Stimulated activated effector memory CD8-positive, alpha-beta T cell treated with anti-CD3 and anti-CD28 coated beads, Interleukin-12 subunit alpha, Interleukin-12 subunit beta, amount 100 ng/mL, for 72 hours (primary cell): ENCODE data around the gene GARS1.

ENCODE experiments used
- ATAC-seq: fragments of 150-1000 bp; cut with Tn5 transposase; 2 replicates; pipeline ENCODE4 v1.10.0; 2021
- DNase-seq, 2 donors: peaks; one replicate each; pipeline ENCODE4 v3.0.0; 2021 to 2022; ENCODE audit warnings: low spot score in 2 of 2
- H3K27ac Mint-ChIP-seq: one replicate; pipeline ENCODE4 v1.8.0; 2022; ENCODE audit warnings: mild to moderate bottlenecking, mixed read lengths
- H3K36me3 Mint-ChIP-seq: one replicate; pipeline ENCODE4 v1.8.0; 2022; ENCODE audit warnings: mild to moderate bottlenecking, mixed read lengths
- H3K4me1 Mint-ChIP-seq: one replicate; pipeline ENCODE4 v1.8.0; 2022; ENCODE audit warnings: mixed read lengths
- H3K4me3 Mint-ChIP-seq: one replicate; pipeline ENCODE4 v1.8.0; 2022; ENCODE audit warnings: mild to moderate bottlenecking, mixed read lengths
- H3K9me3 Mint-ChIP-seq: one replicate; pipeline ENCODE4 v1.8.0; 2022; ENCODE audit warnings: mixed read lengths

The GARS1 gene

GRCh38 chr7:30652698-30653641 lies 58.3 kb downstream of the GARS1 start:
- Mint-ChIP-seq H3K4me3 (no peak overlapping the region), H3K4me1 (no peaks in the 10 kb centered on the region), H3K27ac (no peak overlapping the region), H3K36me3 (no peaks in the 10 kb centered on the region), H3K9me3 (no peaks in the 10 kb centered on the region)
- ATAC-seq, result no peak
- no peak for DNase-seq

DNA sequence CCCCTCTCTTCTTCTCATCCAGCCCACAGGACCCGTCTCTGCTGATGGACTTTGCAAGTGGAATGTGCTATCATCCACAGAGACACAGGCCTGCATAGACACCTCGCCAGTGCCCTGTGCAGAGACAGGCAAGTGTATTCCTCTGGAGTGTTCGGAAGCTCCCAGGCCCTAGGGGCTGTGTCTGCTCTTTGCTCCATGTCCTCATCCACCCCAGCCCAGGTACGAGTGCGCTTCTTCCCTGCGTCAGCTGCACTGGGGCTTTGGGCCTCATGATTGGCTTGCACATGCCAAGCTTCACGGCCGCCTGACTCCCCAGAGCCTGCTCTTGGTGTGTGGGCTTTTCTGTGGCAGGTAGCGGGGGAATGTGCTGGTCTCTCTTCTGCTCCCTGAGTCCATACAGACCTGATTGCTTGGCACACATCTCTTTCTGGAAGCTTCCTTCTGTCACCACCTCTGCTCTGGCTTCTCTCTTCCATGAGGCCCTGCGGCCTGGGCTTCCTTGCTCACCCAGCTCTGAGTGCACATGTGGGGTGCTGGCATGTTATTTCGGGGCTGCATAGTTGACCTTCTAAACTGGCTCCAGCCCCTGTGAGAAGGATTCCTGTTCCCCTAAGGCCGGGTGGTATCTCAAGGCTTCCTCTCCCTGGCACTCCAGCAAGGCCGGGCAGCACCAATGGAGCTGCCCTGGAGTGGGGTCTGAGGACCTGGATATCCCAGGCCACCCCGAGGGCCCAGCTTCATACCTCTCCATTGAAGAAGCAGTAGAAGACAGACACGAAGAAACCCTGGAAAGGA lies 59.8 kb downstream of the GARS1 start:
- ATAC-seq (no peak), DNase-seq (no peak)
- H3K36me3 Mint-ChIP-seq, result no peaks in the 10 kb centered on the region
- H3K9me3 Mint-ChIP-seq, result no peaks in the 10 kb centered on the region
- peak overlapping the region; percentile 4 for H3K27ac Mint-ChIP-seq
- H3K4me3 Mint-ChIP-seq, result no peak overlapping the region
- H3K4me1 Mint-ChIP-seq, result no peaks in the 10 kb centered on the region

GRCh38 chr7:30655096-30655970 lies 60.7 kb downstream of the GARS1 start:
- no peak for DNase-seq
- H3K36me3 Mint-ChIP-seq, result no peaks in the 10 kb centered on the region
- no peaks in the 10 kb centered on the region for H3K4me1 Mint-ChIP-seq
- no peak overlapping the region for H3K4me3 Mint-ChIP-seq
- H3K27ac Mint-ChIP-seq, result no peak overlapping the region
- ATAC-seq, result no peak
- H3K9me3 Mint-ChIP-seq, result no peaks in the 10 kb centered on the region

- H3K36me3 Mint-ChIP-seq, result no peaks in the 10 kb centered on the region
- no peak for ATAC-seq
- no peaks in the 10 kb centered on the region for H3K9me3 Mint-ChIP-seq
- H3K4me1 Mint-ChIP-seq, result no peaks in the 10 kb centered on the region
- no peak overlapping the region for H3K4me3 Mint-ChIP-seq
- no peak overlapping the region for H3K27ac Mint-ChIP-seq
- DNase-seq, result no peak
Observed at GRCh38 chr7:30656006-30656957, 61.6 kb downstream of the GARS1 start.

- Mint-ChIP-seq H3K4me3 (no peak overlapping the region), H3K4me1 (no peaks in the 10 kb centered on the region), H3K9me3 (no peaks in the 10 kb centered on the region), H3K27ac (no peak overlapping the region), H3K36me3 (no peaks in the 10 kb centered on the region)
- ATAC-seq (no peak), DNase-seq (no peak)
Observed at GRCh38 chr7:30657131-30657530, 62.5 kb downstream of the GARS1 start.

GRCh38 chr7:30658479-30659074 lies 63.9 kb downstream of the GARS1 start:
- Mint-ChIP-seq H3K9me3 (no peaks in the 10 kb centered on the region), H3K4me1 (no peaks in the 10 kb centered on the region), H3K4me3 (no peak overlapping the region), H3K27ac (no peak overlapping the region), H3K36me3 (no peaks in the 10 kb centered on the region)
- no peak for ATAC-seq
- no peak for DNase-seq

DNA sequence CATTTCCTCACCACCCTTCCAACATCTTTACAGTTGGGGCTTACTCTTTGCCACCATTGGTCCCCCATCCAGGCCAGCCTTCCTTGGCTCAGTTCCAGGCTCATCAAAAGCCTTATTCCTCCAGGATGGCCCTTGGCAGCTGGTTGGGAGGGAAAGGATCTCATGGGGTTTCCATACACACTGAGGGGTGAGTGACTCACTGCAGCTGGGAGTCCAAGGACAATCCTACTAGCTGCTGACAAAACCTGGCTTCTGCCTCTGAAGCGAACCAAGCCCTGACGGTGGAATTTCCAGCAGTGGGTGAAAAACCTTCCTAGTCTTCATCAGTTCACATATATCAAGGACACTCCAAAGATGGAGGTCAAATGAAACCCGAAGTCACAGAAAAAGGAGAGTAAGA lies 64.6 kb downstream of the GARS1 start:
- no peaks in the 10 kb centered on the region for H3K9me3 Mint-ChIP-seq
- DNase-seq (no peak), ATAC-seq (no peak)
- H3K4me3 Mint-ChIP-seq, result no peak overlapping the region
- no peak overlapping the region for H3K27ac Mint-ChIP-seq
- H3K4me1 Mint-ChIP-seq, result no peaks in the 10 kb centered on the region
- H3K36me3 Mint-ChIP-seq, result no peaks in the 10 kb centered on the region

GRCh38 chr7:30660331-30661255 lies 65.9 kb downstream of the GARS1 start:
- no peak overlapping the region for H3K27ac Mint-ChIP-seq
- DNase-seq (no peak), ATAC-seq (no peak)
- H3K4me3 Mint-ChIP-seq, result no peak overlapping the region
- H3K36me3 Mint-ChIP-seq, result no peaks in the 10 kb centered on the region
- no peaks in the 10 kb centered on the region for H3K9me3 Mint-ChIP-seq
- no peaks in the 10 kb centered on the region for H3K4me1 Mint-ChIP-seq

DNA sequence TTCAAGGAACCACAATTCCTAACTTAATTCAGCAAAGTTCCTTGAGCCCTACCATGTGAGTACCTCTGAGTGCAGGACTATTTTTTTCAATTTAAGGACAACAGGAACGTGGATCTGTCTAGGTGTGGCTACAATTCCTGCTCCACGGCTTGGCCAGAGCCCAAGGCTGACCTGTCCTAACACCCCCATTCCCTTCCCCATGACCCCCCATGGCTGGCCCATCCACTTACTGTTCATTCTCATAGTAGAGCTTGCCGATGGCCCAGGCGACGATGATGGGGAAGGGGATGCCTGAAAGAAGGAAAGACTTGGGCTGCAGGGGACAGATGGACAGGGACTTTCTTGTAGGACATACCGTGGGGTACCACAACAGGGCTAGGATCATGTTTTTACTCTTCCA lies 67.2 kb downstream of the GARS1 start:
- ATAC-seq (no peak), DNase-seq (no peak)
- H3K4me3 Mint-ChIP-seq, result no peak overlapping the region
- H3K9me3 Mint-ChIP-seq, result no peaks in the 10 kb centered on the region
- no peaks in the 10 kb centered on the region for H3K36me3 Mint-ChIP-seq
- no peaks in the 10 kb centered on the region for H3K4me1 Mint-ChIP-seq
- H3K27ac Mint-ChIP-seq, result no peak overlapping the region

DNA sequence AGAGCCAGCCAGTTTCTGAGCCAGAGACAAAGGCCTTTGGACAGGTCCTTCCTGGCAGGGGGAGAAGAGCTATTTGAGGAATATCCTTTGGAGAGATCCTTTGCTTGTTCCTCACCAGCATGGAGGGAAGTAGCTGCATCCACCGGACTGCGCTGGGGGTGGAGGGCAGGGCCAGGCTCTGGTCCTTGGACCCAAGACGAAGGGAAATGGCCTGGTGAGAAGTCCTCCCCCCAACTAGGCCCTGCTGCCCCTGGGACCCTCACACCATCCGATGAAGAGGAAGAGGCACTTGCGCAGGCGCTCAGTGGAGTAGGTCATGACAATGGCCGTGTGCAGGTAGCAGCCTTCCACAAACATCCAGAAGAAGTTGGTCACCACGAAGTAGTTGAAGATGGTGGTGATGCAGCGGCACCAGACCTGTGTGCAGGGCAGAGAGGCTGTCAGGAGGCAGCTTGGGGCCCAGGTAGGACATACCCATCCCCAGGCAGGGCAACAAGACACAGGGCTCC lies 67.8 kb downstream of the GARS1 start:
- no peak for ATAC-seq
- Mint-ChIP-seq H3K4me3 (no peak overlapping the region), H3K4me1 (no peaks in the 10 kb centered on the region), H3K36me3 (no peaks in the 10 kb centered on the region), H3K9me3 (no peaks in the 10 kb centered on the region), H3K27ac (no peak overlapping the region)
- no peak for DNase-seq

GRCh38 chr7:30663414-30663813 lies 68.7 kb downstream of the GARS1 start:
- Mint-ChIP-seq H3K27ac (no peak overlapping the region), H3K4me3 (no peak overlapping the region), H3K4me1 (no peaks in the 10 kb centered on the region), H3K36me3 (no peaks in the 10 kb centered on the region), H3K9me3 (no peaks in the 10 kb centered on the region)
- no peak for ATAC-seq
- no peak for DNase-seq

GRCh38 chr7:30664184-30664885 lies 69.7 kb downstream of the GARS1 start:
- ATAC-seq, result no peak
- no peaks in the 10 kb centered on the region for H3K9me3 Mint-ChIP-seq
- H3K27ac Mint-ChIP-seq, result no peak overlapping the region
- DNase-seq, result no peak
- H3K4me1 Mint-ChIP-seq, result no peaks in the 10 kb centered on the region
- no peak overlapping the region for H3K4me3 Mint-ChIP-seq
- no peaks in the 10 kb centered on the region for H3K36me3 Mint-ChIP-seq
